ENCODE results near the gene JAK2. TPM values are rescaled to one million over a fixed set of nuclear protein-coding genes. Genes with fewer than 3 reads are reported as not detected.

The JAK2 gene
- total RNA-seq, 1 donor from 2014 or later: 31.9 TPM

DNA sequence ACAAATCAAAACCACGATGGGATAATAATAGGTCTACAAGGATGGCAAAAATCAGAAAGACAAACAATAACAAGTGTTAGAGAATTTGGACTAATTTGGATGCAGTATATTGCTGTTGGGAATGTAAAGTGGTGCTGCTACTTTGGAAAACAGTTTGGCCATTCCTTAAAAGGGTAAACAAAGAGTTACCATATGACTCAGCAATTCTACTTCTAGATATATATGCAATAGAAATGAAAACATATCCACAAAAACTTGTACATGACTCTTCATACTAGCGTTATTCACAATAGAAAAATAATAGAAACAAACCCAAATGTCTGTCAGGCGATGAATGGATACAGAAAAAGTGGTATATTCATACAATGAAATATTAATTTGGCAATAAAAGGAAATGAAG is 58.3 kb downstream of the JAK2 start:
- TF ChIP-seq, protein P1, sequence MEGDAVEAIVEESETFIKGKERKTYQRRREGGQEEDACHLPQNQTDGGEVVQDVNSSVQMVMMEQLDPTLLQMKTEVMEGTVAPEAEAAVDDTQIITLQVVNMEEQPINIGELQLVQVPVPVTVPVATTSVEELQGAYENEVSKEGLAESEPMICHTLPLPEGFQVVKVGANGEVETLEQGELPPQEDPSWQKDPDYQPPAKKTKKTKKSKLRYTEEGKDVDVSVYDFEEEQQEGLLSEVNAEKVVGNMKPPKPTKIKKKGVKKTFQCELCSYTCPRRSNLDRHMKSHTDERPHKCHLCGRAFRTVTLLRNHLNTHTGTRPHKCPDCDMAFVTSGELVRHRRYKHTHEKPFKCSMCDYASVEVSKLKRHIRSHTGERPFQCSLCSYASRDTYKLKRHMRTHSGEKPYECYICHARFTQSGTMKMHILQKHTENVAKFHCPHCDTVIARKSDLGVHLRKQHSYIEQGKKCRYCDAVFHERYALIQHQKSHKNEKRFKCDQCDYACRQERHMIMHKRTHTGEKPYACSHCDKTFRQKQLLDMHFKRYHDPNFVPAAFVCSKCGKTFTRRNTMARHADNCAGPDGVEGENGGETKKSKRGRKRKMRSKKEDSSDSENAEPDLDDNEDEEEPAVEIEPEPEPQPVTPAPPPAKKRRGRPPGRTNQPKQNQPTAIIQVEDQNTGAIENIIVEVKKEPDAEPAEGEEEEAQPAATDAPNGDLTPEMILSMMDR (IDR thresholded peaks at IDR 0.05): no peak
- peak overlapping the region; percentile 57 to 72 for H3K27ac ChIP-seq
- peaks cover 0 to 13% of the 10 kb centered on the region in 2 donors for H3K4me1 ChIP-seq
- intact Hi-C loops (cut with DNase I): no loop called here
- peaks cover 30 to 56% of the 10 kb centered on the region in 2 donors for H3K36me3 ChIP-seq
- H3K9me3 ChIP-seq: peaks cover 0 to 22% of the 10 kb centered on the region in 2 donors
- H3K27me3 ChIP-seq: no peaks in the 10 kb centered on the region
- H3K4me3 ChIP-seq: no peak overlapping the region
- DNase-seq (ENCODE audit: low spot score in 2 of 2): no peak

DNA sequence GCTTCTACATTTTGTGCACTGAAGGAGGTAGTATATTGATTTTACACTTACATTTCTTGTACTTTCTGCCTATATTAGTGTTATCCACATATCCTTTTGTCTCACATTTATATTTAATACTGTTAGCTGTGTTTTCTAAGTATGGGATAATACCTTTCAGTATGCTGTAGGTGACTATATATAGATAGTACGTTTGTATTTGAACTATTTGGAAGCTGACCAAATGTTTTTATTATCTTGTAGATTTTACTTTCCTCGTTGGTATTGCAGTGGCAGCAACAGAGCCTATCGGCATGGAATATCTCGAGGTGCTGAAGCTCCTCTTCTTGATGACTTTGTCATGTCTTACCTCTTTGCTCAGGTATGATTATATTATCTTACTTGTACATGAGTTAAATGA is 59.1 kb downstream of the JAK2 start:
- H3K27me3 ChIP-seq: no peaks in the 10 kb centered on the region
- H3K36me3 ChIP-seq: peaks cover 30 to 60% of the 10 kb centered on the region in 2 donors
- H3K9me3 ChIP-seq: peaks cover 0 to 22% of the 10 kb centered on the region in 2 donors
- peaks cover 0 to 13% of the 10 kb centered on the region in 2 donors for H3K4me1 ChIP-seq
- DNase-seq (ENCODE audit: low spot score in 2 of 2): no peak
- TF ChIP-seq, protein P1 (IDR thresholded peaks at IDR 0.05): no peak
- H3K4me3 ChIP-seq: no peak overlapping the region
- intact Hi-C loops (cut with DNase I): no loop called here
- peak overlapping the region; percentile 57 to 72 for H3K27ac ChIP-seq

- Histone ChIP-seq H3K4me3 (no peak overlapping the region), H3K4me1 (no peaks in the 10 kb centered on the region), H3K27me3 (no peaks in the 10 kb centered on the region), H3K9me3 (no peaks in the 10 kb centered on the region), H3K27ac (peak overlapping the region; percentile 9 to 16), H3K36me3 (peaks cover 18 to 45% of the 10 kb centered on the region in 2 donors)
- no peak for DNase-seq (ENCODE audit: low spot score in 2 of 2)
- TF ChIP-seq, protein P1 (IDR thresholded peaks at IDR 0.05): no peak
- intact Hi-C loops (cut with DNase I): no loop called here
These were observed 67.8 kb downstream of the JAK2 start for GRCh38 chr9:5052838-5053237.

DNA sequence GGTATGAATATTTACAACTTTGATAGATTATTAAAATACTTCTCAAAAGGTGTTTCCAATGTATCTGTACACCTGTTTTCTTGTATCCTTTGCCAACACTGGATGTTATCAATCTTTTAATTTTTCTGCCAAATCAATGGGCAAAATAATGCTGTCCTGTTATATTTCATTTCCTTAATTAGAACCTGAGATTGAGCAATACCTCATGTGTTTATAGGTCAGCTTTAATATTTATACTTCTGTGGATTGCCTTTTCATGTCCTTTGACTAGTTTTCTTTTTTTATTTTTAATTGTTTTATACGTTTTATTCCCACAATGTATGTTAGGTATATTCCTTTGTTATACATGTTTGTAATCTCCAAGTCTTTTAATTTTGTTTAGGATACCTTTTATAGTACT is 77.6 kb downstream of the JAK2 start:
- Histone ChIP-seq H3K9me3 (no peaks in the 10 kb centered on the region), H3K27ac (no peak overlapping the region), H3K4me3 (no peak overlapping the region), H3K27me3 (no peaks in the 10 kb centered on the region), H3K36me3 (peaks cover 13 to 64% of the 10 kb centered on the region in 2 donors), H3K4me1 (no peaks in the 10 kb centered on the region)
- TF ChIP-seq, protein P1 (IDR thresholded peaks at IDR 0.05): no peak
- intact Hi-C loops (cut with DNase I): loop anchor here (10.0 kb wide), 1 partner anchor 298 kb away; no protein-coding TSS in a partner anchor
- DNase-seq (ENCODE audit: low spot score in 2 of 2): no peak

- Histone ChIP-seq H3K4me1 (no peaks in the 10 kb centered on the region), H3K27me3 (no peaks in the 10 kb centered on the region), H3K36me3 (peaks cover 64 to 70% of the 10 kb centered on the region in 2 donors), H3K4me3 (no peak overlapping the region), H3K27ac (no peak overlapping the region), H3K9me3 (no peaks in the 10 kb centered on the region)
- DNase-seq (ENCODE audit: low spot score in 2 of 2): no peak
- TF ChIP-seq, protein P1 (IDR thresholded peaks at IDR 0.05): no peak
- intact Hi-C loops (cut with DNase I): no loop called here
These were observed 87.8 kb downstream of the JAK2 start for GRCh38 chr9:5072871-5073270.

- TF ChIP-seq, protein P1 (IDR thresholded peaks at IDR 0.05): no peak
- Histone ChIP-seq H3K9me3 (no peaks in the 10 kb centered on the region), H3K36me3 (peaks cover 61 to 71% of the 10 kb centered on the region in 2 donors), H3K4me1 (no peaks in the 10 kb centered on the region), H3K27me3 (no peaks in the 10 kb centered on the region), H3K27ac (no peak overlapping the region), H3K4me3 (no peak overlapping the region)
- intact Hi-C loops (cut with DNase I): no loop called here
- no peak for DNase-seq (ENCODE audit: low spot score in 2 of 2)
These were observed 88.6 kb downstream of the JAK2 start for GRCh38 chr9:5073701-5074100.
